ENCODE results near the gene ZNF570. TPM values are rescaled to one million over a fixed set of nuclear protein-coding genes. Genes with fewer than 3 reads are reported as not detected.

Gene ZNF570
- total RNA-seq, 1 donor from 2014 or later, result 8.3 TPM

Other genes with a start within 250 kb of the ZNF570 start
- 9.3 TPM for gene ZNF527, start 98.3 kb upstream of the ZNF570 start, total RNA-seq
- 10.0 TPM for gene ZNF569, start 1.9 kb upstream of the ZNF570 start, total RNA-seq
- 10.6 TPM for gene ZNF793, start 37.6 kb downstream of the ZNF570 start, total RNA-seq
- 10.7 TPM for gene ZNF571, start 125.4 kb downstream of the ZNF570 start, total RNA-seq
- 8.3 TPM for gene ZNF540, start 125.5 kb downstream of the ZNF570 start, total RNA-seq
- 14.9 TPM for gene ZFP30, start 186.1 kb downstream of the ZNF570 start, total RNA-seq

Data from sciatic nerve (tissue), 1 donor.